Thyroid gland (tissue), 4 donors: Measurements from ENCODE around the gene UMODL1. TPM values are rescaled to one million over a fixed set of nuclear protein-coding genes. Genes with fewer than 3 reads are reported as not detected.

ENCODE experiments used
- DNase-seq, 2 donors: peaks; one replicate each; pipeline ENCODE4 v3.0.0-alpha.2; 2019
- H3K27ac ChIP-seq, 3 donors: fragments of 200-600 bp; sonication (generic); 1 replicate in 2 of 3; 2 replicates in 1 of 3; pipeline ENCODE4 v1.5.1; 2016 to 2019; ENCODE audit warnings: mild to moderate bottlenecking in 1 of 3, moderate library complexity in 1 of 3
- H3K27me3 ChIP-seq: fragments of 200-600 bp; sonication (generic); one replicate; pipeline ENCODE4 v1.5.1; 2019
- H3K36me3 ChIP-seq, 2 donors: fragments of 200-600 bp; sonication (generic); one replicate each; pipeline ENCODE4 v1.5.1; 2016 to 2019
- H3K4me1 ChIP-seq, 2 donors: fragments of 200-600 bp; sonication (generic); one replicate each; pipeline ENCODE4 v1.5.1; 2017 to 2019
- H3K4me3 ChIP-seq, 3 donors: fragments of 200-600 bp; sonication (generic); replicated peaks in 1 of 3; 1 replicate in 2 of 3; 2 replicates in 1 of 3; pipeline ENCODE4 v1.5.1; 2016; ENCODE audit warnings: mild to moderate bottlenecking in 1 of 3
- H3K9me3 ChIP-seq: fragments of 200-600 bp; sonication (generic); one replicate; pipeline ENCODE4 v1.5.1; 2017
- CTCF ChIP-seq, 6 experiments: fragments of 200-600 bp in 3 of 6; fragments of 450-650 bp in 3 of 6; sonication (generic) in 3 of 6; IDR thresholded peaks; one replicate each; pipeline ENCODE4 v1.5.1; 2016 to 2019; ENCODE audit warnings: antibody characterized with exemption in 6 of 6, mild to moderate bottlenecking in 2 of 6, inconsistent platforms in 1 of 6, moderate library complexity in 1 of 6
- POLR2A ChIP-seq, 2 donors: fragments of 450-650 bp; IDR thresholded peaks; one replicate each; pipeline ENCODE4 v1.6.1; 2017; ENCODE audit warnings: antibody characterized with exemption in 2 of 2, mild to moderate bottlenecking in 2 of 2, moderate library complexity in 1 of 2
- WGBS, 2 donors: methylation state at CpG; one replicate each; pipeline ENCODE4 v1.1.5; 2017; 5-methylcytosine and 5-hydroxymethylcytosine counted together
- intact Hi-C: fragments of 100-400 bp; cut with DNase I; formaldehyde crosslinking; loops from one replicate; pipeline ENCODE4 v1.15.1; 2023
- total RNA-seq, 4 donors: library from RNA; depleted of rRNA; stranded (reverse); fragments of >200 nt; gene quantifications; one replicate each; pipeline ENCODE4 v1.2.3, GENCODE V29; 2016

The UMODL1 gene
- not detected for total RNA-seq

DNA sequence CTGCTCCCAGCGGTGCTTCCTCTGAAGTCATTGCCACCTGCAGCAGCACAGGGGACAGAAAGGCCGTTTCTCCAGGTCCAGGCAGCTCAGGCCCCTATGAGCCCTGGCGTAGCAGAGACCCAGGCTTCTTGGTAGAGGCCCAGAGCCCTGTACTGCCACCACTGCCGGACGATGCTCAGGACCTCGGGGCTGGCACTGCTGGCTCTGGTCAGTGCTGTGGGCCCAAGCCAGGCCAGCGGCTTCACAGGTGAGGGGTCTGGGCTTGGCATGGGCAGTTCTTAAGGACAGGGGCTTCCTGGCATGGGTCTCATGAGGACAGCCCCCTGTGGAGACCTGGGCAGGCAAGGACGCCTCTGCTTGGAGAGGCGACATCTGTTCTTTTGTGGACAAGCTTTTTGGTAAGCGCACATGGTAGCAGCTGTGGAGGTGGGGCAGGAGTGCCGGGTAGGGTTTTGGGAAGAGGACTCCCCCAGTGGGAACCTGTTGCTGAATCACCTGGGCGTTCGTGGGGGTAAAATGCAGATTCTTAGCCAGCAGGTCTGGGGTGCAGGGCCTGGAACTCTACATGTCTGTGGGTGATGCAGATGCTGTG, at the start of gene UMODL1:
Gene UMODL1 (plus strand): TSS at position 172 of the 592 bp plus-strand sequence. CDS start 0 bp downstream, at position 172.
- no peak for TF ChIP-seq POLR2A (IDR thresholded peaks at IDR 0.05)
- no peak for TF ChIP-seq CTCF (IDR thresholded peaks at IDR 0.05)
- no peak within 1 kb of the TSS for H3K4me3 ChIP-seq
- DNase-seq: no peak
- no peaks in the 10 kb centered on the region for H3K4me1 ChIP-seq
- no peaks in the 10 kb centered on the region for H3K27me3 ChIP-seq
- no peak within 1 kb of the TSS for H3K27ac ChIP-seq
- H3K36me3 ChIP-seq: no peaks in the 10 kb centered on the region
- WGBS, 2 donors: 90 to 92% methylated on average over 8 to 13 of the region's 13 CpGs
- H3K9me3 ChIP-seq: no peaks in the 10 kb centered on the region
- intact Hi-C loops: no loop called here

GRCh38 chr21:42021371-42022090, 49.6 kb upstream of the UMODL1 start:
- Histone ChIP-seq H3K27me3 (no peaks in the 10 kb centered on the region), H3K4me1 (no peaks in the 10 kb centered on the region), H3K9me3 (no peaks in the 10 kb centered on the region), H3K4me3 (no peak overlapping the region), H3K27ac (no peak overlapping the region), H3K36me3 (no peaks in the 10 kb centered on the region)
- intact Hi-C loops: no loop called here
- DNase-seq: no peak
- TF ChIP-seq CTCF (IDR thresholded peaks at IDR 0.05) (no peak), POLR2A (IDR thresholded peaks at IDR 0.05) (no peak)
- WGBS, 2 donors: 53 to 56% methylated on average over 18 to 20 of the region's 20 CpGs

- no peak for TF ChIP-seq POLR2A (IDR thresholded peaks at IDR 0.05)
- TF ChIP-seq CTCF (IDR thresholded peaks at IDR 0.05): no peak
- DNase-seq: no peak
- H3K4me1 ChIP-seq: no peaks in the 10 kb centered on the region
Measured at GRCh38 chr21:42022091-42022430, 49.1 kb upstream of the UMODL1 start.

GRCh38 chr21:42022906-42023305, 48.2 kb upstream of the UMODL1 start:
- Histone ChIP-seq H3K36me3 (no peaks in the 10 kb centered on the region), H3K4me3 (no peak overlapping the region), H3K9me3 (no peaks in the 10 kb centered on the region), H3K27me3 (no peaks in the 10 kb centered on the region), H3K4me1 (no peaks in the 10 kb centered on the region), H3K27ac (no peak overlapping the region)
- TF ChIP-seq POLR2A (IDR thresholded peaks at IDR 0.05): no peak
- TF ChIP-seq CTCF (IDR thresholded peaks at IDR 0.05): no peak
- DNase-seq: no peak
- intact Hi-C loops: no loop called here
- 96% methylated on average over 11 of the region's 11 CpGs for WGBS, 2 donors

More at GRCh38 chr21:42022091-42022430, 49.1 kb upstream of the UMODL1 start:
- Histone ChIP-seq H3K4me3 (no peak overlapping the region), H3K36me3 (no peaks in the 10 kb centered on the region), H3K27ac (no peak overlapping the region), H3K27me3 (no peaks in the 10 kb centered on the region), H3K9me3 (no peaks in the 10 kb centered on the region)
- intact Hi-C loops: no loop called here
- 51 to 57% methylated on average over 6 to 11 of the region's 12 CpGs for WGBS, 2 donors

DNA sequence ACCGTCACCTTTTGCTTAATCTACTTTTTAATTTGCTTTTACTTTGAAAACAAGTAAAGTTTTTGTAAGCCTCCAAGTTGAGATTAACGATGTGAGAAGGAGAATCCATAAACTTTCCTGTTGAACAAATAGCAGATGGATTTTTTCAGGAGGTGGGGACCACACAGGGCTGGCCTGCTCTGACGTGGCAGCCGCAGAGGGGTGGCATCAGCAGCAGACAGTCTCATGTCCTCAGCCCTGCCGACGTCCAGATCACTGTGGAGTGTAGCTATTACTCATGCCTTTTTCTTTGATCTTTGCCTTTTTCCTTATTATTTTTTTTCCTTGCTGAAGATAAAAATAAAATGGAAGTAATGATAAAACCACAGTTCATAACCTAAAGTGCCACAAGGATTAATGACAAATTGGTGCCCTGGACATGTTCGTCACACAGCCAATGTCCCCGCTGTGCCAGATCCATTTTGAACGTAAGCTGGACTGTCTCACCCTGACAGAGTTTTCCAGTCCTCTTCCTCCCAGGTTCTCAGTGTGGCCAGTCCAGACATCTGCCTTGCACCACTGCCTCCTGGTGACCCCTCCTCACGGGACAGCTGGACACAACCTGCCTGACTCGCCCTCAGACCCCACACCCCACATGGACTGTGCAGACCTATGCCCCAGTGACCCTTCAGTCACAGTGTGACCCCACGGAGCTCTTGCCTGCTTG, 45.6 kb upstream of the UMODL1 start:
- Histone ChIP-seq H3K4me1 (no peaks in the 10 kb centered on the region), H3K27ac (no peak overlapping the region), H3K9me3 (no peaks in the 10 kb centered on the region), H3K4me3 (no peak overlapping the region), H3K27me3 (no peaks in the 10 kb centered on the region), H3K36me3 (no peaks in the 10 kb centered on the region)
- no peak for DNase-seq
- WGBS, 2 donors: 80 to 81% methylated on average over 12 of the region's 12 CpGs
- intact Hi-C loops: no loop called here
- TF ChIP-seq POLR2A (IDR thresholded peaks at IDR 0.05) (no peak), CTCF (IDR thresholded peaks at IDR 0.05) (no peak)
